OCI-LY3 (cell line): ENCODE measurements around the gene PFKFB4.

ENCODE experiments used
- H2AFZ ChIP-seq: fragments of 200-600, 300-600 bp; shearing (Covaris generic); 2 replicates; pipeline ENCODE4 v1.6.0; 2014; ENCODE audit warnings: antibody characterized with exemption, low read depth, low read length
- H3K27ac ChIP-seq: fragments of 200-600, 300-600 bp; sonication (generic); 2 replicates; pipeline ENCODE4 v1.5.1; 2014; ENCODE audit warnings: mild to moderate bottlenecking, low read length, moderate library complexity, mixed read lengths
- H3K27me3 ChIP-seq: fragments of 200-600, 300-600 bp; sonication (generic); 2 replicates; pipeline ENCODE4 v1.6.1; 2014; ENCODE audit warnings: low read depth, low read length, mixed read lengths
- H3K36me3 ChIP-seq: fragments of 200-600, 300-600 bp; sonication (generic); replicated peaks from 2 replicates; pipeline ENCODE3; 2014; ENCODE audit warnings: low read depth, low read length, mixed read lengths
- H3K4me1 ChIP-seq: fragments of 300-600, 200-600 bp; sonication (generic); 2 replicates; pipeline ENCODE4 v1.6.1; 2014; ENCODE audit warnings: low read length, mixed read lengths
- H3K4me2 ChIP-seq: fragments of 200-600, 300-600 bp; sonication (generic); 2 replicates; pipeline ENCODE4 v1.6.1; 2014; ENCODE audit warnings: low read length, mixed read lengths
- H3K4me3 ChIP-seq: fragments of 300-600, 200-600 bp; sonication (generic); 2 replicates; pipeline ENCODE4 v1.5.1; 2014; ENCODE audit warnings: antibody characterized with exemption, mild to moderate bottlenecking, low read length, moderate library complexity
- H3K79me2 ChIP-seq: fragments of 300-600, 200-600 bp; shearing (Covaris generic); 2 replicates; pipeline ENCODE4 v1.6.1; 2014; ENCODE audit warnings: mild to moderate bottlenecking, low read length, mixed read lengths
- H3K9ac ChIP-seq: fragments of 300-600, 200-600 bp; shearing (Covaris generic); 2 replicates; pipeline ENCODE4 v1.6.0; 2014; ENCODE audit warnings: mild to moderate bottlenecking, low read length, moderate library complexity
- H3K9me3 ChIP-seq: fragments of 200-600, 300-600 bp; shearing (Covaris generic); 2 replicates; pipeline ENCODE4 v1.6.1; 2014; ENCODE audit warnings: low read length, mixed read lengths; ENCODE audit not compliant: insufficient read depth
- H4K20me1 ChIP-seq: fragments of 200-600, 300-600 bp; sonication (generic); 2 replicates; pipeline ENCODE4 v1.6.1; 2016; ENCODE audit warnings: low read length, mixed read lengths; ENCODE audit not compliant: insufficient read depth
- CTCF ChIP-seq: fragments of 200-600, 300-600 bp; sonication (generic); IDR thresholded peaks from 2 replicates; pipeline ENCODE4 v1.5.1; 2014; ENCODE audit warnings: antibody characterized with exemption, low read length, low read depth
- EZH2phosphoT487 ChIP-seq: fragments of 200-600 bp; shearing (Covaris generic); IDR thresholded peaks from 2 replicates; pipeline ENCODE4 v1.6.1; 2018; ENCODE audit warnings: antibody characterized with exemption, mixed run types, low read depth

Gene PFKFB4

GRCh38 chr3:48505146-48505545, 51.5 kb downstream of the PFKFB4 start:
- H3K79me2 ChIP-seq, result no peaks in the 10 kb centered on the region
- H2AFZ ChIP-seq, result no peak overlapping the region
- peak overlapping the region; percentile 85 for H3K4me3 ChIP-seq
- peaks cover 4% of the 10 kb centered on the region for H3K27me3 ChIP-seq
- H3K36me3 ChIP-seq, result no peaks in the 10 kb centered on the region
- TF ChIP-seq EZH2phosphoT487, result no peak
- no peak for TF ChIP-seq CTCF
- H4K20me1 ChIP-seq, result no peaks in the 10 kb centered on the region
- no peaks in the 10 kb centered on the region for H3K9me3 ChIP-seq
- no peak overlapping the region for H3K27ac ChIP-seq
- H3K4me2 ChIP-seq, result peak overlapping the region; percentile 94
- H3K4me1 ChIP-seq, result peaks cover 27% of the 10 kb centered on the region
- no peak overlapping the region for H3K9ac ChIP-seq

- Histone ChIP-seq H3K9me3 (no peaks in the 10 kb centered on the region), H3K4me3 (peak within 1 kb of the TSS; percentile 85), H3K27me3 (no peaks in the 10 kb centered on the region), H4K20me1 (no peaks in the 10 kb centered on the region), H3K27ac (no peak within 1 kb of the TSS), H3K36me3 (no peaks in the 10 kb centered on the region), H3K9ac (peak within 1 kb of the TSS; percentile 71), H2AFZ (peak within 1 kb of the TSS; percentile 75), H3K79me2 (no peaks in the 10 kb centered on the region), H3K4me2 (peak within 1 kb of the TSS; percentile 94), H3K4me1 (peaks cover 27% of the 10 kb centered on the region)
- no peak for TF ChIP-seq CTCF
Observed at GRCh38 chr3:48504051-48504946, 52.3 kb downstream of the PFKFB4 start, which contains the start of gene SHISA5. TSS of gene SHISA5 (minus strand) at chr3:48504174. CDS start at chr3:48504094, 80 bp downstream.

GRCh38 chr3:48503401-48504050, 53.1 kb downstream of the PFKFB4 start:
- H3K4me1 ChIP-seq, result peaks cover 22% of the 10 kb centered on the region
- peak overlapping the region; percentile 71 for H3K9ac ChIP-seq
- H2AFZ ChIP-seq, result peak overlapping the region; percentile 75

More at GRCh38 chr3:48503401-48504050, 53.1 kb downstream of the PFKFB4 start:
- H3K4me2 ChIP-seq, result peak overlapping the region; percentile 94
- peaks cover under 1% of the 10 kb centered on the region; the same call in 1 of the 2 replicates for H3K9me3 ChIP-seq
- H3K27ac ChIP-seq, result no peak overlapping the region
- H3K27me3 ChIP-seq, result no peaks in the 10 kb centered on the region
- H4K20me1 ChIP-seq, result no peaks in the 10 kb centered on the region
- H3K36me3 ChIP-seq, result no peaks in the 10 kb centered on the region
- no peak for TF ChIP-seq EZH2phosphoT487
- no peak for TF ChIP-seq CTCF
- no peaks in the 10 kb centered on the region for H3K79me2 ChIP-seq
- peak overlapping the region; percentile 85 for H3K4me3 ChIP-seq
